Measurements from ENCODE around the gene BRI3. TPM values are rescaled to one million over a fixed set of nuclear protein-coding genes. Genes with fewer than 3 reads are reported as not detected.
"Not testable (repeated sequence)": the region's sequence is repeated elsewhere in the genome, so short reads cannot be mapped to it uniquely, and the experiment has no call there.

The BRI3 gene
- polyA plus RNA-seq, 5 donors = 79.0 to 124 (median 102) TPM

DNA sequence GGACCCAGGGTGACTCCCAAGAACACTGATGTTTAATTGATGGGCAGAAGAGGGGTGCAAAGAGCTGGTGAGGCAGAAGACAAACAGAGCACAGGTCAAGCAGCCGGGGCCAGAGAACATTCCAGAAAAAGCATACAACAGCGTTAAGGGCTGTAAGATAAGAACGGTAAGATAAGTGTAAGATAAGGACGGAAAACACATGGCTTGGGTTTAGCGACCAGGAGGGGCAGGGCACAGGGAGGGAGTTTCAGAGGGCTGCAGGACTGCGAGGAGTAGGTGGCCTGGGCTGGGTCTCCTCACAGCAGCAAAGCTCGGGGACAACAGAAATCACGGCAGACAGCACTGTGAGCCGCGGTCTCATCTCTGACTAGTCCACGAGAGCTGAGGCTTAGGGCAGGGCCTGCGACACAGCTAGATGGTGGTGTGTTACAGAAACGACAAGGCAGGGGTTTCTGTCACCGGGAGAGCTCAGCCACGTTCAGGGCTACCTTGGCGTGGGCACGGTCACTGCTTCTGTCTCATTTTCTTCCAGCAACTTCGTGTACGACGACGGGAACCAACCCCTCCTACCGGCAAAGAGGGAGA, 24.6 kb downstream of the BRI3 start:
- no peak for DNase-seq

DNA sequence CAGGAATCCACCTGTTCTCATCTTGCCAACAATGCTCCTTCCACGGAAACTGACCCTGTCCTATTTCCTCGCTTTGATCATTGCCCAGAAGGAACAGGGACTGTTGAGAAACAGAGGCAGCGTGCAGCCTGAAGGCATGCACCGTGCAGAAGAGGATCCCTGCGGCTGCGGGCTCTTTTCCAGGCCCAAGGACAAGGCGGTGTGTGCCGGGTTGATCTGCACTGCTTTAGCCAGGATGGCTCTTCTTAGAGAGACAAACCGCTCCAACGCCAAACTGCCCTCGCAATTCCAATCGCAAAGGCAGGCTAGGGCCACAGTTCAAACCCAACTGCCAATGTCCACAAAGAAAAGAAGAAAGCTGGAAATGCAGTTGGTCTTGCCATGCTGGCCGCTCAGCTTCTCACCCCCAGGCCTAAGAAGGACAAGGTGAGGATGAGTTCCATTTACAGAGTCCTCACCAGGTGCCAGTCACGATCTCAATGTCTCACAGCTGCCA, 26.5 kb downstream of the BRI3 start:
- DNase-seq = no peak

DNA sequence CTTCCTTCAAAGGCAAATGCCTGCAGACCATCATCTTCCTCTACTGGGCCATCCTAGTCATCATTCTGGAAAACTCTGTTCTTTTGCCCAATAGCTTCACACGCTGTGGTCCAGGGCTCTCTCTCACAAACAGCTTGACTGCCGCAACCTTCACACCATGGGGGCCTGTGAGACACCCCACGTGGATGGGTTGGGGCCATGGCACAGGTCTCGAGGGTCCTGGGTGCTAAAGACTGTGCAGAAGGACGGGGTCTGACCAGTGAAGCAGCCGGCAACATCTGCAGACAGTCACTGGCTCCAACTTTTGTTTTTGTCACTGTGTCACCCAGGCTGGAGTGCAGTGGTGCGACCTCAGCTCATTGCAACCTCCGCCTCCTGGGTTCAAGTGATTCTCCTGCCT, 28.1 kb downstream of the BRI3 start:
- no peak for DNase-seq

DNA sequence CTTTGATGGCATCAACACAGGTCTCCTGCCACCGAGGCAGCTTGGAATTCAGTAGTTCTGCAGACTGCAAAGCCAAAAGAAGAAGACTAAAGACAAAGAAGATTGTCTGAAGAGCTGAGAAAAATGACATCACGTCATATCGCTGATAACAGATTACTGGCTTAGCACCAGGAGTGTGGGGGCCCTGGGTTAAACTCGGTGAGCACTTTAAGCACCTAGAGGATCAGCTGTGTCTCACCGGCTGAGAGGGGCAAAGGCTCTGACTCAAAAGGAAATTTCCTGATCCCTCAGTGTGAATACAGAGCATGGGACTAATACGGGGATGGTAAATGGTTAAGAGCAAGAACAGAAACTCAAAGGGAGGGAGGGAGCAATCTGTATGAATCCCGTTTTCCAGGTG, 30.7 kb downstream of the BRI3 start:
- no peak for DNase-seq

DNA sequence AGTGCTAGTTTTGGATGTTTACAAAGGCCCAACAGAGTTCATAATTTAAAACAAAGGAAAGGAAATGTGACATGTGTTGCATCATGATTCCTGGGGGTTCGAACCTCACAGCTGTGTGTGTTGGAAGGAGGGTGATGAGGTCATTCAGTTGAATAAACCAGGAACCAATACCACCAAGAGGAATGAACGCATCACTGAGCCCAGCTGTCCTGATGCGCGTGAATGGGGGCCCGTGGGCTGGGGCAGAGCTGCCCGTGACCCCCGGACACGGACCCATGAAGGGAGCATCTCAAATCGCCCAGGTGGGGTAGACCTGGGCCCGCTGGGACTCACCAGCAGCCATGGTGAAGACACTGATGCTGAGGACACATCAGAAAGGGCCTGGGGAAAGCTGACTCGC, 33.0 kb downstream of the BRI3 start:
- no peak for DNase-seq

DNA sequence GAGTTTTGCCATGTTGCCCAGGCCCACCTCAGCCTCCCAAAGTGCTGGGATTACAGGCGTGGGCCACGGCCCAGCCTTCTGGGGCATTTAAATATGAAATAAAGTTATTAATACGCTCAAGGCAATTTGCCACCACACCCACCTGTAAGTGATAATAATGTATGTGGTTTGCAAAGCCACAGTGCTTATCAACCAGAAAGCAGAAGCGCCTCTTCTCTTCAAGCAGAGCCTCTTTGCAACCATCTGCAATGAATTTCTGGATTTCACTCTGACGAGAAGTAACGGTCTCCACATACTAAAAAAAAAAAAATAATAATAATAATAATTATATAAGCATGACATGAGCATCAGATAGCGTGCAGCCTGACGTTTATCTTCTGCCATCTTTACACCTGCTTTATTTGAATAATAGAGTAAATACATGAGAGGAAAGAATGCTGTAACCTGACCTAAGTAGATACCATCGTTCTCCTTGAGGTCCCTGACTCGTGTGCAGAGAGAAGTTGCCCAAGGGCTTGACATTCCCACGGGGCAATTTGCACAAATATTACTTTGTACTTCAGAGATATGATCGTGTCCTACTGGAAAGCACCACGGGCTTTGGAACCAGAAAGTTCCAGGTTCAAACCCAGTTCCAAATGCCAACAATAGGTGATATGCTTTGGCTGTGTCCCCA, 34.0 kb downstream of the BRI3 start:
- no peak for DNase-seq

DNA sequence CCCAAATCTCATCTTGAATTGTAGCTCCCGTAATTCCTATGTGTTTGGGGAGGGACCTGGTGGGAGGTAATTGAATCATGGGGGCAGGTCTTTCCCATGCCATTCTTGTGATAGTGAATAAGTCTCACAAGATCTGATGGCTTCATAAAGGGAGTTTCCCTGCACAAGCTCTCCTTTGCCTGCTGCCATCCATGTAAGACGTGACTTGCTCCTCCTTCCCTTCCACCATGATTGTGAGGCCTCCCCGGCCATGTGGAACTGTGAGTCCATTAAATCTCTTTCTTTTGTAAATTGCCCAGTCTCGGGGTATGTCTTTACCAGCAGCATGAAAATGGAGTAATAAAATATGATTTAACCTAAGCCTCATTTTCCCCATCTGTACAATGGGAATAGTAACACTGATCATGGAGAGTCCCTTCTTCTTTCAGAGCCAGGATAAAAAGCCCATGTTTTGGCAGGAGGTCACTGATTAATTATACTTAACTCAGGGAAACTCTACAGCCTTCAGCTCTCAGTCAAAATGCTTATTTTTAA, 34.6 kb downstream of the BRI3 start:
- DNase-seq = not testable (repeated sequence)

DNA sequence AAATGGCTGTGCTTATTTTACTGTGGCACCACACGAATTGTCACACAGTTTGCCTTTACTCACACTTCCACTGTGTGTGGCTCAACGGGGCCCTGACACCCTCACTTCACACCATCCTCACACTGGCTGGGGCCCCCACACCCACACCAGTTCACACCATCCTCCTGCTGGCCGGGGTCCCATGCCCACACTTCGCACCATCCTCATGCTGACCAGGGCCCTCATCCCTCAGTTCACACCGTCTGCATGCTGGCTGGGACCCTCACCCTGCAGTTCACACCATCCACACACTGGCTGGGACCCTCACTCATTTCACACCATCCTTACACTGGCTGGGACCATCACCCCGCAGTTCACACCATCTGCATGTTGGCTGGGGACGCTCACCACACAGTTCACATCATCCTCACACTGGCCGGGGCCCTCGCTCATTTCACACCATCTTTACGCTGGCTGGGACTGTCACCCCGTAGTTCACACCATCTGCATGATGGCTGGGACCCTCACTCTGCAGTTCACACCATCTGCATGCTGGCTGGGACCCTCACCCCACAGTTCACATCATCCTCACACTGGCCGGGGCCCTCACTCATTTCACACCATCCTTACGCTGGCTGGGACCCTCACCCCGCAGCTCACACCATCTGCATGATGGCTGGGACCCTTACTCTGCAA, 36.0 kb downstream of the BRI3 start:
- no peak for DNase-seq

DNA sequence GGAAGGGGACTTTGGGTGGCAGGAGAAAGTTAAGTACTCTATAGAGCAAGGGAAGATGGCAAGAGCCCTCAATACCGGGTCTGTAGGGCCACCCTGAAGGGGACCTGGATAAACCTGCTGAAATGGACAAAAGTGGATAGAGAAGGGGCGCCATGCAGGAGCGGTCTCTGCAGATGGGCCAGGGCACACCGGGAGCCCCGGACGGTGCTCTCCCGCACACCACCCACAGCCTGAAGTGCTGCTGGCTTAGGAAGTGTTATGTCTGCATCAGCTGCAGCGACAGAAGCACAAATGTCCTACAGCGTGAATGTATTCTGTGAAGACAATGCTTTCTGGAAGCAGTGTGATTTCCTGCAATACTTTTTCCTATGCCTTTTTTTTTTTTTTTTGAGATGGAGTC, 37.7 kb downstream of the BRI3 start:
- DNase-seq = no peak

DNA sequence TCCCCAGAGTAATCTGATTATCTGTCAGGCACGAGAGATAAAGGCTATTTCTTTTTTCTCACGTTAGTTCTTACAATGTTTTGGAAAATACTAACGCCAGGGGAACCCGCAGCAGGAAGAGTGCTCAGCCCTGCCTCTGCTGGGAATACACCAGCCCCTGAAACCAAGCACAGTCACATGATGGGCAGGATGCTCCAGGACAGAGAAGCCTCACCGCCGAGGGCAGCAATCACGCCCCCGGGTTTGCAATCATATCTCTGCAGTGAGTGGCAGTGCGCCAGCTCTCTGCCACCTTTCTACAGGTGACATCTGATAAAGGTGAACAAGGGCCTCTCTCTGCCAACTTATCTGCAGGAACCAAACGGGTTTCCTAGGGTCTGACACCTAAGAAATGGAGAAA, 39.8 kb downstream of the BRI3 start:
- no peak for DNase-seq

DNA sequence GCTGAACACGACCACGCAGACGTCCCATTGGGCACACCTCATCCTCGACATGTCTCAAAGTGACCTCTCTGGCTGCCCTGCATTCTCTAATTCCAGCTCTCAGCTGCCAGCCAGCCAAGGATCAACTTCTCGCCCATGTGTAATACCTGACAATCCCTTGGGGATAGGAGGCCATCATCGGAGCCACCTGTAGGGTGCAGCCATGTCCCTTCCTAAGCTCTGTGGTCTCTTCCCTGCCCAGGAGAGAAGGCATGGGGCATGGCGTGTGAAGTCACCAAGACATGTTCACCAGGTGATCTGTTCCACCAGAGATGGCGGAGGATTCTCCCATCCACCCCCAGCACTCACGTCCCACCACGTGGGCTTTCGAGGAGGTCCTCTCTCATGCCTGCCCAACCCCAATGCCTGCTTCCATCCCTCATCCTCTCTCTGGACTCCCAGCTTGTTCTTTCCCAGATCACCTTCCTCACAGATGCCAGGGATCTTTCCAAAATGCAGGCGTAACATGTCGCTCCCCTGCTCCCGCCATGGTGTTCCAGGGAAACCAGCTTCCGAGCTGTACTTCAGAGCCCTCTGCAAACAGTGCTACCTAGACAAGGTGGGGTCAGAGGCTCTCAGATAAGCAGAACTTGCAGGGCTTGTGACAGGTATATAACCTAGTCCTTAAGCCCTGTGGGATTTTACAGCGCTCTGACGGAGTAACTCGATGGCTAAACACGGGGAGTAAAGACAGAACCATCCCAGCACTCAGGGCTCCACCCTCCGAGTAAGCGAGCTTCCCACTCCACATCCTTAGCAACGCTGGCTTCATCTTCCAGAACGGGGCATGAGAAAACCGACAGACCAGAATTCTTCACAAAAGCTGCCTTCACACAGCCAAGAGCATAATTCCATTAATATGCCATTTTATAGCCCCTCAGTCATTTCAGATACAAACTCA, 41.1 kb downstream of the BRI3 start:
- DNase-seq = no peak

DNA sequence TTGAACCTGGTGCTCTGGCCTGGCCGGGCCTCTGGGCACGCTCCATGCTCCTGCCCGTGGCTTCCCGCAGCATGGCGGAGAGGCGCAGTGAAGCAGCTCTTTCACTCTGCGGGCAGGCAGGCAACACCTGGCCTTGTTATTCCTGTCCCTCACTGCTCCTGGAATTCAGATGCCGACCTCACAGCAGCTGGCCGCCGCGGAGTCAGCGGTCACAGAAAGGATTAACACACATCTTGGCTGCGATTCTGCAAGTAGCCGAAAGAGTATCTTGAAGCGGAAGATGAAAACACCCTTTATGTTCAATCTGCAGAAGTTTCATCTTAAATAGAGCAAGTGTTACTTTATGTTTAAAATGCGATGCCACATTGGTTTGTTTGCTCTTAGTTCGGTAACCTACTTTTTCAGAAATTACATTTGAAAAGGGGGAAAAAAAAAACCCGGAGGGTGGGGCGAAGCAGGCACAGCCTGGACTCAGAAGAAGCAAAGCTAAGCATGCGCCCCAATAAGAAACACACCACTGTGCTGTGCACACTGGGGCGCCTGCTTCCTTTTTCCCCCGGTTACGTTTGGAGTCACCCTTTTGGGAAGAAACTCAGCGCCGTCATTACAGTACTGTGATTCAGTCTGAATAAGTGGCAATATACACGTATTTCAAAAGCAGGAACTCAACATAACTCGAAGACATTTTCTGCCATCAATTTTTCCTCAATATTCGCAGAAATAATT, 42.3 kb downstream of the BRI3 start:
- no peak for DNase-seq

DNA sequence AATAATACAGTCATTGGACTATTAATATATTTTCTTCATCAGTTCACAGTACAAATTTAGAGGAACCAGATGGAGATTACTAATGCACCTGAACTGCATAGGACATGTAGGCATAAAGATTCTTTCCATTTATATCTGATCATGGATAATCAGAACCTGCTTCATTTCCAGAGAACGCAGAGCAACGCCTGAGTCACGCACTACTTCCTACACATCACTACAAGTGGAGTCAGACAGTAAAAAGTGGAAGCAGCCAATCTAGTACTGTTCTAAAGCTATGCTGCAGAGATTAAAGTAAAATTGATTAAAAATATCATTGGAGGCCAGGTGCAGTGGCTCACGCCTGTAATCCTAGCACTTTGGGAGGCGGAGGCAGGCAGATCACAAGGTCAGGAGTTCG, 43.3 kb downstream of the BRI3 start:
- no peak for DNase-seq

DNA sequence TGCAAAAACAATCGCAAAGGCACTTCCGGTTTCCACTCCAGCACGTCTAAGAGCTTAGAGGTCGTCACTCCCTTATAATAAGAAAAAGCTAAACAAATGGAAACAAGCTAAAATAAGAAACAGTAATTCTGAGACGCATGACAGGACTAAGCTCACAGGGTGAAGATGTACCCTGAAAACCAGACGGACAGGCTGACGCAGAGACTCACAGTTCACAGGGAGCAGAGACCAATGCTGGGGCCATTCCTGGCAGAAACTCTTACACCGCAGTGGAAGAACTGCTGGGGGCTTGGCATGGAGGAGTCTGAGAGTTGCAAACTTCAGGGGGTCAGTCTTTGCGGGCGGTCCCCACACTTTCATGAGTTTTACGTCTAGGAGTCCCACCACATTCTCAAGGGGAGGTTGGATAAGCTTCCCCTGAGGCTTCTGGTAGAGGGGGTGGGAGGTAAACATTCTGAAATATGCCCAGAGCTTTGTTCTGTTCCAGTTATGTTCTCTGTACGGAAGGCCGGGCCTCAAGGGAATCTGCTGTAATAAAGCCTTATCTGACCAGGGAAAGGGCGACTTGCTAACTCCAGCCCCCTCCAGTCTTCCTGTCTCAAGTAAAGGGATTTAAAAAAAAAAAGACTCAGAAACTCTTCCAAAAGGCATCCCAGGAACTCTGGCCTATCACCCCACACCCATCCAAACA, 47.8 kb downstream of the BRI3 start:
- DNase-seq = no peak

DNA sequence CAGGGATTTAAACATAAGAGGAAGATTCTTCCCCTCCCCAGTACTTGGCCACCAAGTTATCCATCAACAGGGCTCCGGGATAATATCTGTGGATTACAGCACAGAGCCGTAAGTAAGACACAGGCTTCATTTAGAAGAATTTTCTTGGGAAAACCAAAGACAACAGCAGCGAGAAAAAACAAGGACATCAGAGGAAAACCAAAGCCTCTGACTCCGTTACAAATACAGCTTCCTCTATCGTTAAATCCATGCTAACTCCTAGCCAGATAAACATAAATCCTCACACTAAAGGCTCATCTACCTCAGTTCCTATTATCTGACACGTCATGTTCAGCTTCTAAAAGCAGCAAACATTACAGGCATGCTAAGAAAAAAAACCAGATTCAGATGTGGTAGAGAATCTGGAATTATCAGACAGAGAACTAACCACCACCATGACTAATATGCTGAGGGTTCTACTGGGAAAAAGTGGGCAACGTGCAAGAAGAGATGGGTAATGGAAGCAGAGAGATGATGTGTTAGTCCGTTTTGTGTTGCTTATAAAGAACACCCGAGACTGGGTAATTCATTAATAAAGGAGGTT, 48.4 kb downstream of the BRI3 start:
- DNase-seq = no peak

DNA sequence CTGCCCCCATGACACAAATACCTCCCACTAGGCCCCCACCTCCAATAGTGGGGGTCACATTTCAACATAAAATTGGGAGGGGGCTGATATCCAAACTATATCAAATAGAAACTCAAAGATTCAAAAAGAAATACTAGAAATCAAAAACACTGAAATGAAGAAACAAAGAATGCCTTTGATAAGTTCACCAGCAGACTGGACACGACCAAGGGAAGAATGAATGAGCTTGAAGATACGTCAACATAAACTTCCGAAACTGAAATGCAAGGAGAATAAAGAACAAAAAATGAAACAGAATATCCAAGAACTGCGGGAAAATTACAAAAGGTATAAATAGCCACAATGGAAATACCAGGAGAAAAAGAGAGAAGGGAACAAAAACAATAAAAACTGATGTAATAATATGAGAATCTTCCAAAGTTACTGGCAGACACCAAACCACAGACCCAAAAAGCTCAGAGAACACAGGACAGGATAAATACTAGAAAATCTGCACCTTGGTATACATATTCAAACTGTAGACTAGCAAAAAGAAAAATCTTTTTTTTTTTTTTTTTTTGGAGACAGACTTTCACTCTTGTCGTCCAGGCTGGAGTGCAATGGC, 49.5 kb downstream of the BRI3 start:
- no peak for DNase-seq

DNA sequence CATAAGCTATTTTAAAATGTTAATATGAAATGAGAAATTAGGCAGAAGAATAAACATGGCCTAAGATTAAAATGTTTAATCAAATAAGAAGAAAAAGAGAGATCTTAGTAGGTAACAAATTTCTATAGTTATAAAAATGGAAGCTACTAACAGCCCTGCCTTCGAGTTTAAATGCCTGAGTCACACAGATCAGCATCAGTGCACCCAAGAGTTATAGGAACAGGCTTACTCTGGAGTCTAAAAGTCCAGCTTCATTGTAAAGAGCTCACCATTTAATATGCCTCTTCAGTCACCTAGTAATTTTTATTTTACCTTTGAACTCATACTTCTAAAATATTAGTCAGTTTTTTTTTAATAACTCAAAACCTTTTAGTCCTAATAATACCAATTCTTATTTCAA, 52.6 kb downstream of the BRI3 start:
- DNase-seq = no peak

DNA sequence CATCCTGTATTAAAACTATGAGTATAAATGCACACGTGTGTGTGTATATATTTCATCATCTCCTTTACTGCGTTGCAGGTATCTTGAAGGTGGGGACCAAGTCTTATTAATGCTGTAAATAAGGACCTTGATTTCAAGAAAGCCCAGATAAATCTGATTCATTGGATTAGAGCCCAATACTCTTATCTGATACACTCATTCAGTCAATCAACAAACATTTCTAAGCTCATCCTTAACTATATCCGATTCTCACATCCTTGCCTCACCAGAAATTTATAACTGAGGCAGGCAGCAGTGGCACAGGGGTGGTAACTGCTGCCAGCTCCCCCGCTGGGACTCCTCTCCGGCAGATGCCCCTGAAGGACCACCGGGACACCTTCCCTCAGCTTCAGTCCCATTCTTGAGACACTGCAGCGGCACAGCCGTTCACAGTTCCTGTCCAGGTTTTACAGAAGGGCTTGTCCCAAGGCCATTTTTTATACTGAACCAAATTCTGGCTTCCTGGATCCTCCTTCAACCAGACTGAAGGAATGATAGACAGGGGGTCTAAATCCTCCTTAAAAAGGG, 54.0 kb downstream of the BRI3 start:
- DNase-seq = no peak

DNA sequence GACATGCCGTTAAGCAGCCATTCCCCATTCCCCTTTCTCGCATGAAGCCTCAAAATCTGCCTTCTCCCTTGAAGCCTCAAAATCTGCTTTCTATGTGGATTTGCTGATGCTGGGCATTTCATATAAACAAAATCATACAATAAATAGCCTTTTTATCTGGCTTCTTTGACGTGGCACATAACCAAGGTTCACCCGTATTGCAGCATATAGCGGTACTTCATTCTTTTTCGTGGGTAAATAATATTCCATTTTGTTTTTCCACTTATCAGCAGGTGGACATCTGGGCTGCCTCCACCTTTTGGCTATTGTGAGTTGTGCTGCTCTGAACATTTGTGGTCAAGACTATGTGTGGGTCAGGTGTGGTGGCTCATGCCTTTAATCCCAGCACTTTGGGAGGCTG, 57.0 kb downstream of the BRI3 start:
- no peak for DNase-seq
